ENCODE results near the gene BMPR1A. TPM values are rescaled to one million over a fixed set of nuclear protein-coding genes. Genes with fewer than 3 reads are reported as not detected.

Gene BMPR1A
- polyA plus RNA-seq (2011; rRNA removed) (34.6 and 39.0 TPM in 2 replicates), polyA plus RNA-seq (2017; fragmentation: RNase III; extraction: RNeasy Plus Mini Kit Qiagen cat#74134 plus additional on column Dnase treatment) (24.4 to 25.5 TPM (median 25.5 TPM) in 3 replicates), polyA minus RNA-seq (2011; rRNA and poly(A)+ RNA removed) (34.9 and 38.9 TPM in 2 replicates)
- 8.9 and 11.2 TPM in 2 replicates for polyA plus RNA-seq (2012; cell fraction: cytosol; rRNA removed)
- 4.1 and 5.3 TPM in 2 replicates for polyA plus RNA-seq (2012; cell fraction: nucleus; rRNA removed)

DNA sequence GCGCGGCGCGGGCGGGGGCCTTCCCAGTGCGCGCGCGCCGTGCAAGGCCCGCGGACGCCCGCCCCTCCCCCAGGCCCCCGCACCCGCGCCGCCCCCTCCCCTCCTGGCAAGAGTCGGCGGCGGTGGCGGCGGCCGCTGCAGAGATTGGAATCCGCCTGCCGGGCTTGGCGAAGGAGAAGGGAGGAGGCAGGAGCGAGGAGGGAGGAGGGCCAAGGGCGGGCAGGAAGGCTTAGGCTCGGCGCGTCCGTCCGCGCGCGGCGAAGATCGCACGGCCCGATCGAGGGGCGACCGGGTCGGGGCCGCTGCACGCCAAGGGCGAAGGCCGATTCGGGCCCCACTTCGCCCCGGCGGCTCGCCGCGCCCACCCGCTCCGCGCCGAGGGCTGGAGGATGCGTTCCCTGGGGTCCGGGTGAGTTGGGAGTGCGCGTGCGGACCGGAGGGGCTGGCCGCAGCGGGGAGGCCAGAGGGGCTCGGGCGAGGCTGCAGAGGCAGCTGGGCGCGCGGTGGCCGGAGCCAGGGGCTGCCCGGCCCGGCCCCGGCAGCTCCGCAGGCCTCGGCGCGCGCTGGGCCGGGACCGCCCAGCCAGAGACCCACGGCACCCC is at the start of gene BMPR1A:
TSS of gene BMPR1A (plus strand) at position 109 of the 602 bp plus-strand sequence. CDS start 119,400 bp downstream, outside the sequence.
- peak in 1 of 2 experiments; percentile 90 for DNase-seq (ENCODE audit: low read depth in 1 of 2, low spot score in 1 of 2)
- ChIA-PET CTCF (interaction anchor here (1.0 to 1.9 kb wide), 4 partner anchors 33 to 144 kb away, joined by 3 to 5 read pairs (median 4); no protein-coding TSS in a partner anchor), POLR2A (interaction anchor here (0.6 to 2.8 kb wide), 12 partner anchors 14 to 357 kb away, joined by 3 to 25 read pairs (median 4); no protein-coding TSS in a partner anchor)
- ATAC-seq = peak; percentile 61 to 72
- TF ChIP-seq RCOR1 (IDR thresholded peaks at IDR 0.05; ENCODE audit: low read depth, low read length) = no peak
- 0 out of 2 replicates have a peak, but pooled peaks have one; percentile 16 for TF ChIP-seq PHF8 (IDR thresholded peaks at IDR 0.05; ENCODE audit: borderline replicate concordance, low read depth)
- peak; percentile 65 for TF ChIP-seq POLR2A (IDR thresholded peaks at IDR 0.05; ENCODE audit: low read length)
- no peak for TF ChIP-seq ZNF302 (CRISPR knock-in tag; IDR thresholded peaks at IDR 0.05)
- TF ChIP-seq JUN (IDR thresholded peaks at IDR 0.05) = peak in 1 of 2 experiments; percentile 39; a peak in 2 of 5 replicates
- 10% methylated on average over 2 of the region's 85 CpGs for WGBS (ENCODE audit: missing lambda C conversion rate)
- peak within 1 kb of the TSS; percentile 89 for H3K4me2 ChIP-seq
- H3K4me1 ChIP-seq = peaks cover 41% of the 10 kb centered on the region
- H3K4me3 ChIP-seq = peak within 1 kb of the TSS; percentile 79
- no peak for FAIRE-seq
- H3K9me3 ChIP-seq = no peaks in the 10 kb centered on the region
- H3K27ac ChIP-seq = peak within 1 kb of the TSS; percentile 98 to 99

DNA sequence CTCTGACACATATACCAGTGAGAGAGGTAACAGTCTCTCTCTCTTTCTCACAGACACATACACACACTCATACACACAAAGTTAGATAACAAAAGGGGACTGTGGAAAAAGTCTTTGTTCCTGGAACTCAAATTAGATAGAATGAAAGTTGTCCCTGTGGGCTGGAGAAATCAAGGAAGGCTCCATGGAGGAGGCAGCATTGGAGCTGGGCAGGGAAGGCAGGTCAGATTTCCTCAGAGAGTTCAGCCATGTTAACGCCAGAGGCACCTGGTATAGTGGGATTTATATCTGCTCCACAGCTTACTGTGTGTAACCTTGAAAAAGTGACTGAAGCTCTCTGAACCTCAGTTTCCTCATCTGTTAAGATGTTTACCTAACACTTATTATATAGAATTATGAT is 49.4 kb upstream of the BMPR1A start:
- no peaks in the 10 kb centered on the region for H3K9me3 ChIP-seq
- DNase-seq (ENCODE audit: low read depth in 1 of 2, low spot score in 1 of 2) (no peak), ATAC-seq (no peak), FAIRE-seq (no peak)
- TF ChIP-seq HEYL (CRISPR knock-in tag; IDR thresholded peaks at IDR 0.05) (no peak), ZFP36 (IDR thresholded peaks at IDR 0.05; ENCODE audit: borderline replicate concordance, partially characterized antibody) (peak; percentile 97), MAFK (IDR thresholded peaks at IDR 0.05; ENCODE audit: partially characterized antibody) (no peak), RFX5 (IDR thresholded peaks at IDR 0.05) (no peak), JUN (IDR thresholded peaks at IDR 0.05) (no peak)
- TF ChIP-seq, protein P1, sequence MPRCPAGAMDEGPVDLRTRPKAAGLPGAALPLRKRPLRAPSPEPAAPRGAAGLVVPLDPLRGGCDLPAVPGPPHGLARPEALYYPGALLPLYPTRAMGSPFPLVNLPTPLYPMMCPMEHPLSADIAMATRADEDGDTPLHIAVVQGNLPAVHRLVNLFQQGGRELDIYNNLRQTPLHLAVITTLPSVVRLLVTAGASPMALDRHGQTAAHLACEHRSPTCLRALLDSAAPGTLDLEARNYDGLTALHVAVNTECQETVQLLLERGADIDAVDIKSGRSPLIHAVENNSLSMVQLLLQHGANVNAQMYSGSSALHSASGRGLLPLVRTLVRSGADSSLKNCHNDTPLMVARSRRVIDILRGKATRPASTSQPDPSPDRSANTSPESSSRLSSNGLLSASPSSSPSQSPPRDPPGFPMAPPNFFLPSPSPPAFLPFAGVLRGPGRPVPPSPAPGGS (IDR thresholded peaks at IDR 0.05) = no peak
- TF ChIP-seq, protein P2, sequence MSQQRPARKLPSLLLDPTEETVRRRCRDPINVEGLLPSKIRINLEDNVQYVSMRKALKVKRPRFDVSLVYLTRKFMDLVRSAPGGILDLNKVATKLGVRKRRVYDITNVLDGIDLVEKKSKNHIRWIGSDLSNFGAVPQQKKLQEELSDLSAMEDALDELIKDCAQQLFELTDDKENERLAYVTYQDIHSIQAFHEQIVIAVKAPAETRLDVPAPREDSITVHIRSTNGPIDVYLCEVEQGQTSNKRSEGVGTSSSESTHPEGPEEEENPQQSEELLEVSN (IDR thresholded peaks at IDR 0.05; ENCODE audit: borderline replicate concordance, low read depth) = no peak
- WGBS (ENCODE audit: missing lambda C conversion rate) = 62% methylated on average over 1 of the region's 1 CpG
- no peak overlapping the region for H3K4me3 ChIP-seq
- no peak overlapping the region for H3K4me2 ChIP-seq
- H3K4me1 ChIP-seq = peaks cover 6% of the 10 kb centered on the region; the same call in 2 of the 3 replicates
- H3K27ac ChIP-seq = no peak overlapping the region
- POLR2A ChIA-PET = no interaction called here
- CTCF ChIA-PET = interaction anchor here (0.8 to 3.5 kb wide), 4 partner anchors 13 to 193 kb away, joined by 3 to 16 read pairs (median 4); no protein-coding TSS in a partner anchor

DNA sequence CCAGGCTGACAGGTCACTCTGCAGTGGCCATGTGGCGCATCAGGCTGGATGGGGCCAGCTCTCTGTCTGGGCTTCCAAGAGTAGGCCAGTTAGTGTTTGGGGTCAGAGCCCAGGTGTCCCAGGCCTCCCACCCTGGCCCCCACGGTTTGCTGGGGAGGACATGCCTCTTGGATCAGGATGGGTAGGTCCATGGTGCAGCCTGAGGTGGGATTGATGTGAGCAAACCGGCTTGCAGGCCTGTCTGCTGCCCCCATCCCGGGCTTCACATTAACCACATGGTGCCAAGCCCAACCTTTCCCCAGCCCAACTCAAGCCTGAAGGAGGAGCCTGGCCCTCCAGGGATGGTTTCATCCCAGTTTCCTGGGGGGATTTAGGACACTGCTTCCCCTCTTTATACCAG is 48.9 kb upstream of the BMPR1A start:
- H3K9me3 ChIP-seq = no peaks in the 10 kb centered on the region
- CTCF ChIA-PET = interaction anchor here (0.8 to 3.5 kb wide), 4 partner anchors 13 to 192 kb away, joined by 3 to 16 read pairs (median 4); no protein-coding TSS in a partner anchor
- FAIRE-seq = no peak

More for the DNA sequence above, 48.9 kb upstream of the BMPR1A start:
- POLR2A ChIA-PET = no interaction called here
- H3K27ac ChIP-seq = no peak overlapping the region
- no peak for DNase-seq (ENCODE audit: low read depth in 1 of 2, low spot score in 1 of 2)
- no peak for ATAC-seq
- no peak overlapping the region for H3K4me3 ChIP-seq
- 75% methylated on average over 2 of the region's 4 CpGs for WGBS (ENCODE audit: missing lambda C conversion rate)
- TF ChIP-seq NFE2L2 (conservative IDR thresholded peaks at IDR 0.05; ENCODE audit: low read length) = no peak
- TF ChIP-seq, protein P3, sequence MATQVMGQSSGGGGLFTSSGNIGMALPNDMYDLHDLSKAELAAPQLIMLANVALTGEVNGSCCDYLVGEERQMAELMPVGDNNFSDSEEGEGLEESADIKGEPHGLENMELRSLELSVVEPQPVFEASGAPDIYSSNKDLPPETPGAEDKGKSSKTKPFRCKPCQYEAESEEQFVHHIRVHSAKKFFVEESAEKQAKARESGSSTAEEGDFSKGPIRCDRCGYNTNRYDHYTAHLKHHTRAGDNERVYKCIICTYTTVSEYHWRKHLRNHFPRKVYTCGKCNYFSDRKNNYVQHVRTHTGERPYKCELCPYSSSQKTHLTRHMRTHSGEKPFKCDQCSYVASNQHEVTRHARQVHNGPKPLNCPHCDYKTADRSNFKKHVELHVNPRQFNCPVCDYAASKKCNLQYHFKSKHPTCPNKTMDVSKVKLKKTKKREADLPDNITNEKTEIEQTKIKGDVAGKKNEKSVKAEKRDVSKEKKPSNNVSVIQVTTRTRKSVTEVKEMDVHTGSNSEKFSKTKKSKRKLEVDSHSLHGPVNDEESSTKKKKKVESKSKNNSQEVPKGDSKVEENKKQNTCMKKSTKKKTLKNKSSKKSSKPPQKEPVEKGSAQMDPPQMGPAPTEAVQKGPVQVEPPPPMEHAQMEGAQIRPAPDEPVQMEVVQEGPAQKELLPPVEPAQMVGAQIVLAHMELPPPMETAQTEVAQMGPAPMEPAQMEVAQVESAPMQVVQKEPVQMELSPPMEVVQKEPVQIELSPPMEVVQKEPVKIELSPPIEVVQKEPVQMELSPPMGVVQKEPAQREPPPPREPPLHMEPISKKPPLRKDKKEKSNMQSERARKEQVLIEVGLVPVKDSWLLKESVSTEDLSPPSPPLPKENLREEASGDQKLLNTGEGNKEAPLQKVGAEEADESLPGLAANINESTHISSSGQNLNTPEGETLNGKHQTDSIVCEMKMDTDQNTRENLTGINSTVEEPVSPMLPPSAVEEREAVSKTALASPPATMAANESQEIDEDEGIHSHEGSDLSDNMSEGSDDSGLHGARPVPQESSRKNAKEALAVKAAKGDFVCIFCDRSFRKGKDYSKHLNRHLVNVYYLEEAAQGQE (IDR thresholded peaks at IDR 0.05) = no peak
- TF ChIP-seq TFCP2L1 (CRISPR knock-in tag; IDR thresholded peaks at IDR 0.05) = no peak
- no peak for TF ChIP-seq TP53 (CRISPR knock-in tag; IDR thresholded peaks at IDR 0.05)
- TF ChIP-seq HDAC2 (IDR thresholded peaks at IDR 0.05) = no peak
- no peak for TF ChIP-seq RAD21 (conservative IDR thresholded peaks at IDR 0.05 in 1 of 2, IDR thresholded peaks at IDR 0.05 in 1 of 2)
- TF ChIP-seq FOXS1 (CRISPR knock-in tag; IDR thresholded peaks at IDR 0.05) = no peak
- H3K4me2 ChIP-seq = no peak overlapping the region
- peaks cover 9% of the 10 kb centered on the region; the same call in 2 of the 3 replicates for H3K4me1 ChIP-seq
